ENCODE measurements around the gene TCERG1L.

TCERG1L gene

GRCh38 chr10:131300508-131300907 is 11.0 kb downstream of the TCERG1L start:
- TF ChIP-seq, protein P1, sequence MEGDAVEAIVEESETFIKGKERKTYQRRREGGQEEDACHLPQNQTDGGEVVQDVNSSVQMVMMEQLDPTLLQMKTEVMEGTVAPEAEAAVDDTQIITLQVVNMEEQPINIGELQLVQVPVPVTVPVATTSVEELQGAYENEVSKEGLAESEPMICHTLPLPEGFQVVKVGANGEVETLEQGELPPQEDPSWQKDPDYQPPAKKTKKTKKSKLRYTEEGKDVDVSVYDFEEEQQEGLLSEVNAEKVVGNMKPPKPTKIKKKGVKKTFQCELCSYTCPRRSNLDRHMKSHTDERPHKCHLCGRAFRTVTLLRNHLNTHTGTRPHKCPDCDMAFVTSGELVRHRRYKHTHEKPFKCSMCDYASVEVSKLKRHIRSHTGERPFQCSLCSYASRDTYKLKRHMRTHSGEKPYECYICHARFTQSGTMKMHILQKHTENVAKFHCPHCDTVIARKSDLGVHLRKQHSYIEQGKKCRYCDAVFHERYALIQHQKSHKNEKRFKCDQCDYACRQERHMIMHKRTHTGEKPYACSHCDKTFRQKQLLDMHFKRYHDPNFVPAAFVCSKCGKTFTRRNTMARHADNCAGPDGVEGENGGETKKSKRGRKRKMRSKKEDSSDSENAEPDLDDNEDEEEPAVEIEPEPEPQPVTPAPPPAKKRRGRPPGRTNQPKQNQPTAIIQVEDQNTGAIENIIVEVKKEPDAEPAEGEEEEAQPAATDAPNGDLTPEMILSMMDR (IDR thresholded peaks at IDR 0.05; ENCODE audit: insufficient read depth, low read length) = no peak
- TF ChIP-seq GABPA (IDR thresholded peaks at IDR 0.05; ENCODE audit: low read depth) (no peak), POLR2AphosphoS5 (IDR thresholded peaks at IDR 0.05; ENCODE audit: low read depth) (no peak), SPI1 (IDR thresholded peaks at IDR 0.05; ENCODE audit: borderline replicate concordance, low read depth) (no peak)
- TF ChIP-seq, protein P2, sequence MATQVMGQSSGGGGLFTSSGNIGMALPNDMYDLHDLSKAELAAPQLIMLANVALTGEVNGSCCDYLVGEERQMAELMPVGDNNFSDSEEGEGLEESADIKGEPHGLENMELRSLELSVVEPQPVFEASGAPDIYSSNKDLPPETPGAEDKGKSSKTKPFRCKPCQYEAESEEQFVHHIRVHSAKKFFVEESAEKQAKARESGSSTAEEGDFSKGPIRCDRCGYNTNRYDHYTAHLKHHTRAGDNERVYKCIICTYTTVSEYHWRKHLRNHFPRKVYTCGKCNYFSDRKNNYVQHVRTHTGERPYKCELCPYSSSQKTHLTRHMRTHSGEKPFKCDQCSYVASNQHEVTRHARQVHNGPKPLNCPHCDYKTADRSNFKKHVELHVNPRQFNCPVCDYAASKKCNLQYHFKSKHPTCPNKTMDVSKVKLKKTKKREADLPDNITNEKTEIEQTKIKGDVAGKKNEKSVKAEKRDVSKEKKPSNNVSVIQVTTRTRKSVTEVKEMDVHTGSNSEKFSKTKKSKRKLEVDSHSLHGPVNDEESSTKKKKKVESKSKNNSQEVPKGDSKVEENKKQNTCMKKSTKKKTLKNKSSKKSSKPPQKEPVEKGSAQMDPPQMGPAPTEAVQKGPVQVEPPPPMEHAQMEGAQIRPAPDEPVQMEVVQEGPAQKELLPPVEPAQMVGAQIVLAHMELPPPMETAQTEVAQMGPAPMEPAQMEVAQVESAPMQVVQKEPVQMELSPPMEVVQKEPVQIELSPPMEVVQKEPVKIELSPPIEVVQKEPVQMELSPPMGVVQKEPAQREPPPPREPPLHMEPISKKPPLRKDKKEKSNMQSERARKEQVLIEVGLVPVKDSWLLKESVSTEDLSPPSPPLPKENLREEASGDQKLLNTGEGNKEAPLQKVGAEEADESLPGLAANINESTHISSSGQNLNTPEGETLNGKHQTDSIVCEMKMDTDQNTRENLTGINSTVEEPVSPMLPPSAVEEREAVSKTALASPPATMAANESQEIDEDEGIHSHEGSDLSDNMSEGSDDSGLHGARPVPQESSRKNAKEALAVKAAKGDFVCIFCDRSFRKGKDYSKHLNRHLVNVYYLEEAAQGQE (IDR thresholded peaks at IDR 0.05; ENCODE audit: insufficient replicate concordance, low read depth) = no peak
- no peak overlapping the region for H3K4me3 ChIP-seq (replicated peaks; ENCODE audit: insufficient read depth, low read length)
- no peak for DNase-seq (ENCODE audit: low read depth in 1 of 2, low spot score in 1 of 2)
- no peak overlapping the region for H3K27ac ChIP-seq (replicated peaks)
- H3K27me3 ChIP-seq (ENCODE audit: insufficient read depth, poor library complexity, severe bottlenecking) = no peaks in the 10 kb centered on the region

DNA sequence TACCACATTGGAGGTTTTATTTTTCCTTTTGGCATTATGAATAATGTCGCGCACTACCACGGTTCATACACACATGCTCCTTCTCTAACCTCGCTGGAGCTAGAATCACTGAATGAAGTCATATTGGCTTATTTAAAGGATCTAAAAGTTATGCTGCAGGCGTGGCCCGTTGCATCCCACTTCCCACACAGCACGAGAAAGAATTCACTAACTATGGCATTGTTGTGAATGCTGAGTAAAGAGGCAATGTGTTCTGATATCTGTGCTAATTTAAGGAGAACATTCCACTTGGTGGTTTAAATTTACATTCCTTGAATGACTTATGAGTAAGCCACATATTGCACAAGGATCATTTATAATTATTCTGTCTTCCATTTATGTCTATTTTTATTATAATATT is 20.7 kb downstream of the TCERG1L start:
- Histone ChIP-seq H3K27me3 (ENCODE audit: insufficient read depth, poor library complexity, severe bottlenecking) (no peaks in the 10 kb centered on the region), H3K4me3 (replicated peaks; ENCODE audit: insufficient read depth, low read length) (no peak overlapping the region), H3K27ac (replicated peaks) (no peak overlapping the region)
- DNase-seq (ENCODE audit: low read depth in 1 of 2, low spot score in 1 of 2) = no peak
- no peak for TF ChIP-seq SPI1 (IDR thresholded peaks at IDR 0.05; ENCODE audit: borderline replicate concordance, low read depth)
- TF ChIP-seq, protein P2 (IDR thresholded peaks at IDR 0.05; ENCODE audit: insufficient replicate concordance, low read depth) = no peak
- no peak for TF ChIP-seq GABPA (IDR thresholded peaks at IDR 0.05; ENCODE audit: low read depth)
- TF ChIP-seq, protein P1 (IDR thresholded peaks at IDR 0.05; ENCODE audit: insufficient read depth, low read length) = no peak
- no peak for TF ChIP-seq POLR2AphosphoS5 (IDR thresholded peaks at IDR 0.05; ENCODE audit: low read depth)

GRCh38 chr10:131288648-131289047 is 22.9 kb downstream of the TCERG1L start:
- no peak for DNase-seq (ENCODE audit: low read depth in 1 of 2, low spot score in 1 of 2)
- no peak overlapping the region for H3K4me3 ChIP-seq (replicated peaks; ENCODE audit: insufficient read depth, low read length)
- no peaks in the 10 kb centered on the region for H3K27me3 ChIP-seq (ENCODE audit: insufficient read depth, poor library complexity, severe bottlenecking)
- TF ChIP-seq SPI1 (IDR thresholded peaks at IDR 0.05; ENCODE audit: borderline replicate concordance, low read depth) (no peak), POLR2AphosphoS5 (IDR thresholded peaks at IDR 0.05; ENCODE audit: low read depth) (no peak), GABPA (IDR thresholded peaks at IDR 0.05; ENCODE audit: low read depth) (no peak)
- TF ChIP-seq, protein P1 (IDR thresholded peaks at IDR 0.05; ENCODE audit: insufficient read depth, low read length) = no peak
- TF ChIP-seq, protein P2 (IDR thresholded peaks at IDR 0.05; ENCODE audit: insufficient replicate concordance, low read depth) = no peak
- H3K27ac ChIP-seq (replicated peaks) = no peak overlapping the region
